Measurements from ENCODE around the gene BACE2. TPM values are rescaled to one million over a fixed set of nuclear protein-coding genes. Genes with fewer than 3 reads are reported as not detected.

BACE2 gene
- total RNA-seq, 1 donor from 2014 or later, result 16.0 TPM

DNA sequence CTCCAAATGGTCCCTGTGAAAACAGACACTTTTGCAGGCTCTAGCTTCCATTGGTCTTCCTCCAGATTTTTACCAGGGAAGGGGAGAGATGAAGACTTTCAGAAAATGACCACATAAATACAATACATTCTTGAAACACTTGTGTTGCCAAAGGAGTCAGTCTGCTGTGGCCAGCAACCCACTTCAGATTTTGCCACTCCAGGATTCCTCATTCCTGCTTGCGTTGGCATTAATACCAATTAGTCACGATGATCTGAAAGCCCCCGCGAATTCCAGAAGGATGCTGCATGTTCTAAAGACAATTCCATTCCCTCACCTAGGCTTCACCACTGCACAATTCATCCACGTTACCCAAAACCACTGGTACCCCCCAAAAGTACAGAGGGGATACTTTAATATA lies 7.9 kb upstream of the BACE2 start:
- peaks cover 15% of the 10 kb centered on the region for H3K9me3 ChIP-seq (replicated peaks)
- intact Hi-C loops (cut with micrococcal nuclease), result no loop called here

DNA sequence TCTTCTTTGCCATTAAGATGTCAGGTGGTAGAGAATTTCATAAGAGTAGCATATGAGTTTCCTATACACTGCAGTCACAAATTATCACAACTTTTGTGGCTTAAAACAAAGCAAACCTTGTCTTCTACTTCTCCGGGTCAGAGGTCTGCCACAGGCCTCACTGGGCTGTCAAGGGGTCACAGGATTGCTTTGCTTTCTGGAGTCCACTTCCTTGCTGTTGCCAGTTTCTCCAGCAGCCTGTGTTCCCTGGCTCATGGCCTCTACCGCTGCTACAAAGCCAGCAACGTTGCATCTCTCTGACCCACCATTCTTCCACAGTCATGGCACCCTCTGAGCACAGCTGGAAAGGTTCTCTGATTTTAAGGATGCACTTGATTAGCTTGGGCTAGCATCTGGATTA lies 6.5 kb upstream of the BACE2 start:
- no peak for DNase-seq
- TF ChIP-seq, protein P1, sequence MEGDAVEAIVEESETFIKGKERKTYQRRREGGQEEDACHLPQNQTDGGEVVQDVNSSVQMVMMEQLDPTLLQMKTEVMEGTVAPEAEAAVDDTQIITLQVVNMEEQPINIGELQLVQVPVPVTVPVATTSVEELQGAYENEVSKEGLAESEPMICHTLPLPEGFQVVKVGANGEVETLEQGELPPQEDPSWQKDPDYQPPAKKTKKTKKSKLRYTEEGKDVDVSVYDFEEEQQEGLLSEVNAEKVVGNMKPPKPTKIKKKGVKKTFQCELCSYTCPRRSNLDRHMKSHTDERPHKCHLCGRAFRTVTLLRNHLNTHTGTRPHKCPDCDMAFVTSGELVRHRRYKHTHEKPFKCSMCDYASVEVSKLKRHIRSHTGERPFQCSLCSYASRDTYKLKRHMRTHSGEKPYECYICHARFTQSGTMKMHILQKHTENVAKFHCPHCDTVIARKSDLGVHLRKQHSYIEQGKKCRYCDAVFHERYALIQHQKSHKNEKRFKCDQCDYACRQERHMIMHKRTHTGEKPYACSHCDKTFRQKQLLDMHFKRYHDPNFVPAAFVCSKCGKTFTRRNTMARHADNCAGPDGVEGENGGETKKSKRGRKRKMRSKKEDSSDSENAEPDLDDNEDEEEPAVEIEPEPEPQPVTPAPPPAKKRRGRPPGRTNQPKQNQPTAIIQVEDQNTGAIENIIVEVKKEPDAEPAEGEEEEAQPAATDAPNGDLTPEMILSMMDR (IDR thresholded peaks at IDR 0.05; ENCODE audit: borderline replicate concordance), result no peak
- Histone ChIP-seq H3K27me3 (ENCODE audit: low read depth) (peaks cover 10% of the 10 kb centered on the region), H3K27ac (replicated peaks) (no peak overlapping the region), H3K4me1 (no peaks in the 10 kb centered on the region), H3K36me3 (no peaks in the 10 kb centered on the region), H3K4me3 (no peak overlapping the region), H3K9me3 (replicated peaks) (peaks cover 15% of the 10 kb centered on the region)
- intact Hi-C loops (cut with micrococcal nuclease), result no loop called here

More for the DNA sequence above, 7.9 kb upstream of the BACE2 start:
- Histone ChIP-seq H3K36me3 (no peaks in the 10 kb centered on the region), H3K4me1 (no peaks in the 10 kb centered on the region), H3K27me3 (ENCODE audit: low read depth) (peaks cover 10% of the 10 kb centered on the region), H3K27ac (replicated peaks) (no peak overlapping the region), H3K4me3 (no peak overlapping the region)
- TF ChIP-seq, protein P1 (IDR thresholded peaks at IDR 0.05; ENCODE audit: borderline replicate concordance), result no peak
- no peak for DNase-seq

DNA sequence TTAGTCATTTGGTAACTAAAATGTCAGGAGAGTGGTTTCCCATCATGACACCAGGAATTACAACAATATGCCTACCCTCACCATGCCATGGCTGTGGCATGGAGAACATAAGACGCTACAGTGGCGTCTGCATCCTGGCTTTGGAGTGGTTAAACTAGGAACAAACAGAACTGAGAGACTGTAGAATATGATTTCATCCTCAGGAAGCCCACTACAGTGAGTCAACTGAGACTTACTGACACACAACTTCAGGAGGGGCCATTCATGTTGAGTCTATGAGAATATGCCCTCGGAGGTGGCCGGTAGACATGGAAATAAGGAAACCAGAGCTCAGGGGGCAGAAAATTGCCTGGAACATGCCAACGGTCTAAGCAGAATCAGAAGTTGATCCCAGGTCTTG lies 5.9 kb upstream of the BACE2 start:
- H3K36me3 ChIP-seq, result no peaks in the 10 kb centered on the region
- peaks cover 15% of the 10 kb centered on the region for H3K9me3 ChIP-seq (replicated peaks)
- intact Hi-C loops (cut with micrococcal nuclease), result no loop called here
- H3K4me3 ChIP-seq, result no peak overlapping the region
- H3K27me3 ChIP-seq (ENCODE audit: low read depth), result peaks cover 10% of the 10 kb centered on the region
- H3K27ac ChIP-seq (replicated peaks), result no peak overlapping the region
- H3K4me1 ChIP-seq, result peaks cover 4% of the 10 kb centered on the region
- TF ChIP-seq, protein P1 (IDR thresholded peaks at IDR 0.05; ENCODE audit: borderline replicate concordance), result no peak
- no peak for DNase-seq

DNA sequence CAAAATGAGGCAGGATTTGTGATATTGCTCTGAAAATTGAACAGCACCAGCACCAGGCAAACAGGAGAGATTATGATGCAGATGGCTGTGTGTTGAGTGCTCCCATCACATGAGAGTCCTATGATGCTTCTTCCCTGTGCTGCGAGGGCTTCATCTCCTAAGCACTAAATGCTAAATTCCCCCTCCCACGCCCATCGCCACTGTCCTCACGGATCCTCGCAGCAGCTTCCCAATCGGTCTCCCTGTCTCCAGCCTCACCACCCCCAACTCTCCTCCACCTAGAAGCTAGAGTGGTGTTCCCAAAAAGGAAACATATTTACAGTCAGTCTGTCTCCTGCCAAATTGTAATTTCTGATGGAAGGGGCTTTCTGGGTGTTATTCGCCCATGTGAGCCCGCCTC lies 4.9 kb upstream of the BACE2 start:
- intact Hi-C loops (cut with micrococcal nuclease), result no loop called here
- Histone ChIP-seq H3K36me3 (no peaks in the 10 kb centered on the region), H3K4me3 (no peak overlapping the region), H3K9me3 (replicated peaks) (peaks cover 10% of the 10 kb centered on the region), H3K4me1 (peaks cover 12% of the 10 kb centered on the region), H3K27ac (replicated peaks) (no peak overlapping the region), H3K27me3 (ENCODE audit: low read depth) (peaks cover 10% of the 10 kb centered on the region)
- TF ChIP-seq, protein P1 (IDR thresholded peaks at IDR 0.05; ENCODE audit: borderline replicate concordance), result no peak
- DNase-seq, result no peak

DNA sequence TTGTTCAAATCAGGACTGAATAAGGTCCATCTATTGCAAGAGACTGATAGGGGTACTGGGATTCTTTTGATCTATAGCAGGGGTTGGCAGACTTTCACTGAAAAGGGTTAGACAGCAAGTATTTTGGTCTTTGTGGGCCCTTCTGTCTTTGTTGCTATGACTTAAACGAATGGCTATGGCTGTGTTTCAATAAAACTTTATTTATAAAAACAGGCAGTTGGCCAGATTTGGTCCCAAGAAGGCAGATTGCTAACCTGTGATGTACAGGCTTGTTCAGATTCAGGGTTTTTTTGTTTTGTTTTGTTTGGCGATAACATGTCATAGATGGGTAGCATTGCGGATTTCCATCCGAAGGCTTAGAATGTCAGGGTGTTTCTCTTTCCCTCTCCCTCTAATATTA lies 3.9 kb upstream of the BACE2 start:
- H3K4me3 ChIP-seq, result no peak overlapping the region
- H3K4me1 ChIP-seq, result peaks cover 19% of the 10 kb centered on the region
- H3K36me3 ChIP-seq, result no peaks in the 10 kb centered on the region
- peaks cover 5% of the 10 kb centered on the region for H3K27me3 ChIP-seq (ENCODE audit: low read depth)
- no peak for DNase-seq
- TF ChIP-seq, protein P1 (IDR thresholded peaks at IDR 0.05; ENCODE audit: borderline replicate concordance), result no peak
- intact Hi-C loops (cut with micrococcal nuclease), result no loop called here
- H3K9me3 ChIP-seq (replicated peaks), result peaks cover under 1% of the 10 kb centered on the region
- no peak overlapping the region for H3K27ac ChIP-seq (replicated peaks)

Data from left ventricle myocardium inferior (tissue), 1 donor.